Right renal cortex interstitium (tissue), 3 donors: Measurements from ENCODE around the gene TEX30. TPM values are rescaled to one million over a fixed set of nuclear protein-coding genes. Genes with fewer than 3 reads are reported as not detected.

ENCODE experiments used
- DNase-seq, 3 donors: peaks; one replicate each; pipeline ENCODE4 v3.0.0-alpha.2; 2013; ENCODE audit warnings: low read depth in 3 of 3, low spot score in 2 of 3
- polyA plus RNA-seq, 3 donors: library from polyadenylated mRNA; unstranded; fragments of 120-200 nt; gene quantifications; one replicate each; pipeline ENCODE4 v1.2.1, GENCODE V29; 2013; ENCODE audit not compliant: insufficient read length in 3 of 3

TEX30 gene
- polyA plus RNA-seq, result 10 to 100 TPM; 32.7 to 33.6 (median 33.0) TPM

GRCh38 chr13:102773441-102774213, at the start of gene TEX30:
TSS of gene TEX30 (minus strand) at chr13:102773786. CDS start at chr13:102770026, 3,760 bp downstream.
- peak; percentile 43 to 74 (median 74) for DNase-seq

- peak in 1 of 3 donors; percentile 30 for DNase-seq
These were observed 44.3 kb upstream of the TEX30 start for GRCh38 chr13:102817907-102818306.

GRCh38 chr13:102817241-102817640, 43.7 kb upstream of the TEX30 start:
- DNase-seq, result no peak

GRCh38 chr13:102816708-102817107, 43.1 kb upstream of the TEX30 start:
- DNase-seq, result no peak

GRCh38 chr13:102815788-102816187, 42.2 kb upstream of the TEX30 start:
- DNase-seq, result no peak

GRCh38 chr13:102814793-102815192, 41.2 kb upstream of the TEX30 start:
- DNase-seq, result no peak

GRCh38 chr13:102814025-102814607, 40.5 kb upstream of the TEX30 start:
- DNase-seq, result no peak

- DNase-seq, result no peak
These were observed 39.2 kb upstream of the TEX30 start for GRCh38 chr13:102812611-102813287.

- DNase-seq, result no peak
These were observed 34.1 kb upstream of the TEX30 start for GRCh38 chr13:102807699-102808098.

- DNase-seq, result no peak
These were observed 32.1 kb upstream of the TEX30 start for GRCh38 chr13:102805680-102806079.

GRCh38 chr13:102800145-102801041, 26.8 kb upstream of the TEX30 start:
- DNase-seq, result peak in 2 of 3 donors; percentile 66

- peak in 2 of 3 donors; percentile 13 to 19 for DNase-seq
These were observed 26.0 kb upstream of the TEX30 start for GRCh38 chr13:102799426-102800144.

- DNase-seq, result peak in 2 of 3 donors; percentile 80 to 87
These were observed 25.2 kb upstream of the TEX30 start, which contains the start of the genes BIVM and POGLUT2 for GRCh38 chr13:102798581-102799425. TSS of gene BIVM (plus strand) at chr13:102799119. CDS start at chr13:102807268, 8,149 bp downstream. TSS of gene POGLUT2 (minus strand) at chr13:102798976. CDS start at chr13:102798670, 306 bp downstream.

- DNase-seq, result no peak
These were observed 20.2 kb upstream of the TEX30 start for GRCh38 chr13:102793611-102794355.

GRCh38 chr13:102792396-102792795, 18.8 kb upstream of the TEX30 start:
- DNase-seq, result no peak

- no peak for DNase-seq
These were observed 15.1 kb upstream of the TEX30 start for GRCh38 chr13:102788683-102789082.

- no peak for DNase-seq
These were observed 10.9 kb upstream of the TEX30 start for GRCh38 chr13:102784483-102784882.

- DNase-seq, result no peak
These were observed 8.0 kb upstream of the TEX30 start for GRCh38 chr13:102781591-102781990.
